DMS 273 (cell line): ENCODE results near the gene SLC25A47.
A peak's percentile ranks its signal among the peaks of the same experiment; 100 is the strongest.

ENCODE experiments used
- DNase-seq: peaks from one replicate; lab custom pipeline; 2025; ENCODE audit not compliant: unreplicated experiment; lab: John Stamatoyannopoulos, UW

SLC25A47 gene

DNA sequence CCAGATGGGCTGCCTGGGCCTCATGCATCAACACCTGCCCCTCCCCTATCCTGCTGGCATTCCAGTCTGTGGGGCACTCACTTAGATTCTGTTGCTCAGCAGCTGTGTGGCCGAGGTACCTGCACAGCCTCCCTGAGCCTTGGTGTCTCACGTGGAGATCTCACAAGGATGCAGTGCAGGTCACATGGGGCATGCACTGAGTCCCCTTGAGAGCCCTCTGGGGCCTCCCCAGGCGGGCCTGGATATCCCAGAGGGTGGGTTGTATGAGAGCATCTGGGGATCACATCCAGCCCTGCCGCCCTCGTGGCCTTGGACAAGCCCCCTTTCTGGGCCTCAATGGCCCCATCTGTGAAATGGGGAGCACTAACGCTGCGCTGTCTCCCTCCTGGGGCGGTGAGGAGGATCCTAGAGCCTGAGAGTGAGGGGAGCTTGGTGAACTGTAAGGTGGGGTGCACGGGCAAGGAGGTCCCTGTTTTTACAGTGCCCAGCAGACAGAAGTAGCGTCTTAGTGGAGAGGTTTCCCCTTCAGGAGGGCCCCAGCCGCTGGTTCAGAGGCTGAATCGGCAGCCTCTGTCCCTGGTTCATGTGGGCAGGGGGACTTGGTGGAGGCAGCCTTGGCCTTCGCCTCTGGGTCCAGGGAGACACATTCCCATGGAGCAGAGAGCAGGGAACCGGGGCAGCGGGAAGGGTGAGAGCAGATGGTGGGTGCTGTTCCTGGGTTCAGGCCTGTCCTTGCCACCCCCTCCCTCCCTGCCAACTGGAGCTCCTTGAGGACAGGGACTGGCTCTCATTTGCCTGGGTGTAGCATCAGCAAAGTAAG, 791 bp upstream of the SLC25A47 start:
- no peak for DNase-seq

DNA sequence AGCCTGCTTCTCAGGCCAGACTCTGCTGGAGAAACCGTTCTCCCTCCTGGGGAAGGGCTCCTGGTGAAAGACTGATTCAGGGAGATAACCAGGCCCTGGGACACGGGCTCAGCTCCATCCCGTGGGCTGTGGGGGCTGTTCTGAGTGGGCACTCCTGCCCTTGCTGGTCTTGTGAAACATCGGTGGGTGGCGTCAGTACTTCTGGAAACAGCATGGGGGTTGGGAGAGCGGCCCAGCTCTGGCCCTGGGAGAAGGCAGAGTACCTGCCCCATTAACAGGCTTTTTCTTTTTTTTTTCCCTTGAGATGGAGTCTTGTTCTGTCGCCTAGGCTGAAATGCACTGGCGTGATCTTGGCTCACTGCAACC, 786 bp downstream of the SLC25A47 start:
- no peak for DNase-seq

DNA sequence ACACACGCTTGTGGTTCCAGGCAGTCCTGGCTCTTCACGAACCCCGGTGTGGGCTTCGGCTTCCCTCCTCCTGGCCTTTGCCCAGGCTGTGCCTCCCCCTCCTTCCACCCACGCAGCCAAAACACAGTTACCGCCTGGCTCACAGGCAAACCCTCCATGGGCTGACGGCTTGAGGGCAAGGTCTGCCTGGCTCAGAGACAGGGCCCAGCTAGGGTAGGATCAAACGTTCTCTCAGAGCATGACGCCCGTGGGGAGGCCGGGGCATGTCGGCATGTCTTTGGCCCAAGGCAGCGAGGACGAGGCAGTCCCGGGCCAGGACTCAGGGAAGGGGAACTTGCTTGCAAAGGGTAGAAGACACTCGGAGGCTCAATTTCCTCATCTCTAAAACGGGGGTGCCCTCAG, 2.1 kb downstream of the SLC25A47 start:
- no peak for DNase-seq

DNA sequence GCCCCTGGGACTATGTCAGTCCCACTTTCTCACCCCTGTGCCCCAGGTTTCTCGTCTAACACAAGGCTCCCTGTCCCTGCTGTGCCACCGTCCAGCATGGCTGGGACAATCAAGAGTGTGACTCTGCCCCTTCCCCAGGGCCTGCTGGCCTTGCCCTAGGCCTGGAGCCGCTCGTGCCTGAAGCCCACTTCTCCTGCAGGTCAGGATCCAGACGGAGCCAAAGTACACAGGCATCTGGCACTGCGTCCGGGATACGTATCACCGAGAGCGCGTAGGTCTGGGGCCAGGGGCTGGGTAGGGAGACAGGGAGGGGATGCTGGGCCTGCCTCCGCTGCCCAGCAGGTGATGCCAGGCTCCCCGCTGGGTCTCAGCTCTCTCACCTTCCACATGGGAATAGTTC, 2.8 kb downstream of the SLC25A47 start:
- DNase-seq = no peak

DNA sequence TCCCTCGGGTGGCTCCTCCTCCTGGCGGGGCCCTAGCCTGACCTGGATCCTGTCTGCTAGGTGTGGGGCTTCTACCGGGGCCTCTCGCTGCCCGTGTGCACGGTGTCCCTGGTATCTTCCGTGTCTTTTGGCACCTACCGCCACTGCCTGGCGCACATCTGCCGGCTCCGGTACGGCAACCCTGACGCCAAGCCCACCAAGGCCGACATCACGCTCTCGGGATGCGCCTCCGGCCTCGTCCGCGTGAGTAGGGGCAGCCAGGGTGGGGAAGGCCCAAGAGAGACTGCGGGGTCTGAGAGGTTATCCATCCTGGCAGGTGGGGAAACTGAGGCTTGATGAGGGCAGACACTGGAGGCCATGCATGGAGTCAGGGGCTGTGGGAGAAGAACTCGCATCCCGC, 4.0 kb downstream of the SLC25A47 start:
- no peak for DNase-seq

DNA sequence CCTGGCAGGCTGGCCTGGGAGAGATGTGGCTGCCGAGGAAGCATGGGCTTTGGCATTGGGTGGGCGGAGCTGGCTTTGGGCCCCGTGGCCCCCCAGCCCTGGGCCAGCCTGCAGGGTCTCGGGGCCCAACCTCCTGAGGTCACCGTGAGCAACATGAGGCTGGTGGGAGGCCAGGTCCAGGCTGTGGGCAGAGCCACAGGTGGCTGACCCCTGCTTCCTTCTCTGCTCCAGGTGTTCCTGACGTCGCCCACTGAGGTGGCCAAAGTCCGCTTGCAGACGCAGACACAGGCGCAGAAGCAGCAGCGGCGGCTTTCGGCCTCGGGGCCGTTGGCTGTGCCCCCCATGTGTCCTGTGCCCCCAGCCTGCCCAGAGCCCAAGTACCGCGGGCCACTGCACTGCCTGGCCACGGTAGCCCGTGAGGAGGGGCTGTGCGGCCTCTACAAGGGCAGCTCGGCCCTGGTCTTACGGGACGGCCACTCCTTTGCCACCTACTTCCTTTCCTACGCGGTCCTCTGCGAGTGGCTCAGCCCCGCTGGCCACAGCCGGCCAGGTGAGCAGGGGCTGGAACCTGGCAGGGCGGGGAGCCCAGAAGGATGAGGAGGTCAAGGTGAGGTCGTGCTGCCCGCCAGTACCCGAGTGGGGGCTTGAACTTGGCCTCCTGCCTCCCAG, 5.5 kb downstream of the SLC25A47 start:
- no peak for DNase-seq

DNA sequence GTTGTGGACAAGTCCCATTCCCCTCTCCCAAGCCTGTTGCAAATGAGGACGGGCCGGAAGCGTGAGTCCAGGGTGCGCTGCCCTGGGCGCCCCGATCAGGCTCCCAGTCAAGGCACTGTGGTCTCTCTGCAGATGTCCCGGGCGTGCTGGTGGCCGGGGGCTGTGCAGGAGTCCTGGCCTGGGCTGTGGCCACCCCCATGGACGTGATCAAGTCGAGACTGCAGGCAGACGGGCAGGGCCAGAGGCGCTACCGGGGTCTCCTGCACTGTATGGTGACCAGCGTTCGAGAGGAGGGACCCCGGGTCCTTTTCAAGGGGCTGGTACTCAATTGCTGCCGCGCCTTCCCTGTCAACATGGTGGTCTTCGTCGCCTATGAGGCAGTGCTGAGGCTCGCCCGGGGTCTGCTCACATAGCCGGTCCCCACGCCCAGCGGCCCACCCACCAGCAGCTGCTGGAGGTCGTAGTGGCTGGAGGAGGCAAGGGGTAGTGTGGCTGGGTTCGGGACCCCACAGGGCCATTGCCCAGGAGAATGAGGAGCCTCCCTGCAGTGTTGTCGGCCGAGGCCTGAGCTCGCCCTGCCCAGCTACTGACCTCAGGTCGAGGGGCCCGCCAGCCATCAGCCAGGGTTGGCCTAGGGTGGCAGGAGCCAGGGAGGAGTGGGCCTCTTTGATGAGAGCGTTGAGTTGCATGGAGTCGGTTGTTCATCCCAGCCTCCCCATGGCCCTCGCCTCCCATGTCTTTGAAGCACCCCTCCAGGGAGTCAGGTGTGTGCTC, 6.3 kb downstream of the SLC25A47 start:
- no peak for DNase-seq

DNA sequence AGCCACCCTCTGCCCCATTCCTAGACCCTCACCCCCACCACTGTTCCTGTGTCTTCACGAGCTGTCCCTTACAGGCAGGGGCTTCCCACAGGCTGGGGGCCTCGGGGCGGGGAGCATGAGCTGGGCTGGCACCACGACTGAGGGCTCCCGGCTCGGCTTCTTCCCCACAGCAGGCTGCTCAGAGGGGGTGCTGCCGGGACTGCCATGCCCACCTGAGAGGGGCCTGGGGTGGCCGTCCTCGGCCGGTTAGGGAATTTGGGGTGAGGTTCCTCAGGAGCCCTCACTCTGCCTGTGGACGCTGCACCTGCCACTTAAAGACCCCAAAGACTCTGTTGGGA, 6.8 kb downstream of the SLC25A47 start:
- no peak for DNase-seq

DNA sequence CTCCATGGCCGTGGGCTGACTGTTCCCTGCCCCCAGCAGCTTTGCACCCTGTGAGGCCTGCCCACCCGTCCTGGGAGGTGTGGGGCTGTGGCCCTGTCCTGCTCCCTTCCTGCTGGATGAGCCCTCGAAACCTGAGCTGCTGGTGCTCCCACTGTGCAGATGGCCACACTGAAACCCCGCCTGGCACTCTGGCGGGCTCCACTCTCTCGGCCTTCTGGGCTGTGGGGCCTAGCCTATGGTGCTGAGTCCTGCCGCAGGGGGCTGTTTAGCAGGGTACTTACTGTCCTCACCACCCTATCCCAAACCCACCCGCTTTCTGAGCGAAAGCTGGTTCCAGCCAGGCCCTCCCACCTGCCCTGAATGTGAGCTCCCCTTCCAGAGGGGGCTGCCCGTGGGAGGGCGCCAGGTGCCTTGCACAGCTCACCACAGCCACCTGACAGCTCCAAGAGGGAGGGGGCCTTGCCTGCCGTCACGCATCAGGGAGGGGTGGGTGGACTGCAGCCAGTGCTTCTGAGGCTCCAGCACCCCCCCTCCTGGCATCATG, 7.3 kb downstream of the SLC25A47 start:
- DNase-seq = peak; percentile 77

DNA sequence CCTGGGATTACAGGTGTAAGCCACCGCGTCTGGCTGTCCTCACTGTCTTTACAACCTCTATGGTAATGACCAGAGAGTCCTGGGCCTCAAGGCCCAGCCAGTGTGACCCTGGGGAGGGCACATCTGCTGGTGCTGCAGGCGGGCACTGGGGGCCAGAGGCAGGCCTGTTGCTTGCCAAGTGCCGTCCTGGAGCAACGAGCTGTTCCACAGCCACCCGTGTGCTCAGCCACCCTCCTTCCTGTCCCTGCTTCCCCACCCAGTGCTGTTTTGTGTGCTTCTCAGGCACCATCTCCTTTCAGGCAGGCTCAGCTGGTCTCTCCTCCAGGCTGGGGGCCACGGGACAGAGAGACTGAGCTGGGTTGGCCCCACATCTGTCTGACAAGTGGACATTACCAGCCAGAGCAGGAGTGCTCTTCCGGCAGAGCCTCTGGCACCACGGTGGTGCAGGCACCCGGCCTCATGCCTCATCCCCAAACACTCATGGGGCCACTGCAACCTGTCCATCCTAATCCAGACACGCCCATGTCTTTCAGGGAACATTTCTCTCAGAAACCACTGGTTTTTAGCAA, 9.0 kb downstream of the SLC25A47 start:
- DNase-seq = no peak

DNA sequence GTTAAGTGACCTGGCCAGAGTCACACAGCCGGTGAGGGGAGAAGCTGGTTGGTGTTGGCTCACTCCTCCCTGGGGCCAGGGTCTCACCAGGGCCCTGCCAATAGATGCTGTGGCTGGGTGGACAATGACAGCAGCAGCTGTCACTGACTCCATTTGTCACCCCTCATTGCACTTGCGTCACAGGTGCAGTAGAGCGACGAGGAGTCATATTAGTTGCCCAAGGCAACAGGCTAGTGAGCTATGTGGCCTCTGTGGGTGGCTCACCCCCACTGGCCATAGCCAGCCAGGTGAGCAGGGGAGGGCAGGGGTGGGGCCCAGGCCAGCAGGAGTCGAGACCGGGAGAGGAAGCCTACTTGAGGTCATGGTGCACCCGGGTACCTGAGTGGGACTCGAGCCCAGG, 9.7 kb downstream of the SLC25A47 start:
- no peak for DNase-seq

DNA sequence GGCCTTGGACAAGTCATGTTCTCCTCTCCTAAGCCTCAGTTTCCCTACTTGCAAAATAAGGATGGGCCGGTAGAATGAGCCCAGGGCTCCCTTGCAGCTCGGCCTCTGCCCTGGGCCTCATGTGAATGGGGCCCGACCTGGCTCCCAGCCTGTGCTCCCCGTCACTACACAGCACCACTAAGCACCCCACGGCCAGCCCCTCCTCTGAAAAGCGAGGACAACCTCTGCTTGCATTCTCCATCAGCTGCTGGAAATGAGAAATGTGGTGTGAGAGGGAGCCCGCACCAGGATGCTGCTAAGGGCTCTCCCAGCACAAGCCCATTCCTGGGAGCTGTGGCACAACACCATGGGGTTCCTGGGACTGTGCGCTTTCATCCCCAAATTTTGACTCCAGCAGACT, 10.2 kb downstream of the SLC25A47 start:
- no peak for DNase-seq

DNA sequence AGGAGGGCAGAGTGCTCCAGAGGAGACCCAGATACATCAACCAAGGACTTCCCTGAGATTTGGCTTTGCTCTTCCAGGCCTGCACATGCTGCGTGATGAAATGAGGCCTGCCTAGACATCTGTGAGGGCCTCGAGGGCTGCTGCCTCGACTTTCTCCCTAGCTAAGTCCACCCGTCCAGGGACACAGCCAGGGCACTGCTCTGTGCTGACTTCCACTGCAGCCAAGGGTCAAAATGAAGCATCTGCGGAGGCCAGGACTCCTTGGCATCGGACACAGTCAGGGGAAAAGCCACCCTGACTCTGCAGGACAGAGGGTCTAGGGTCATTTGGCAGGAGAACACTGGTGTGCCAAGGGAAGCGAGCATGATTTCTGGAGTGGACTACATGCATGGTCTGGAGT, 10.7 kb downstream of the SLC25A47 start:
- no peak for DNase-seq

DNA sequence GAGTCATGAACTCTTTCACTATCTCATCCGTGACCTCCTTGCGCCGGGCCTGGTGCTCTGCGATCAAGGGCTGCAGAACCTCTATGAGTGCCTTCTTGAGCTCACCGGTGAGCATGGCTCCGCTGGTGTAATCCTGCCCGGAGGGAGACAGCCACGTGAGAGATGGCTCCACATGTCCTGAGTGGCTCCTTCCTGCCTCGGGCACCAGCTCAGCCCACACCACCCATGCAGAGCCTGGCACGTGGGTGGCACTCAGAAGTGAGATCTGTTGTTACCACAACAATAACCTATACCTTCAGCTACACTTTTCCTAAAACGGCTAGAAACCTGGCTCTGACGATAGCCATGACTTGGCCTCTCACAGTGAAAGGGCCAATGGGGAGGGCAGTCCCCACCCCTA, 11.8 kb downstream of the SLC25A47 start:
- no peak for DNase-seq

DNA sequence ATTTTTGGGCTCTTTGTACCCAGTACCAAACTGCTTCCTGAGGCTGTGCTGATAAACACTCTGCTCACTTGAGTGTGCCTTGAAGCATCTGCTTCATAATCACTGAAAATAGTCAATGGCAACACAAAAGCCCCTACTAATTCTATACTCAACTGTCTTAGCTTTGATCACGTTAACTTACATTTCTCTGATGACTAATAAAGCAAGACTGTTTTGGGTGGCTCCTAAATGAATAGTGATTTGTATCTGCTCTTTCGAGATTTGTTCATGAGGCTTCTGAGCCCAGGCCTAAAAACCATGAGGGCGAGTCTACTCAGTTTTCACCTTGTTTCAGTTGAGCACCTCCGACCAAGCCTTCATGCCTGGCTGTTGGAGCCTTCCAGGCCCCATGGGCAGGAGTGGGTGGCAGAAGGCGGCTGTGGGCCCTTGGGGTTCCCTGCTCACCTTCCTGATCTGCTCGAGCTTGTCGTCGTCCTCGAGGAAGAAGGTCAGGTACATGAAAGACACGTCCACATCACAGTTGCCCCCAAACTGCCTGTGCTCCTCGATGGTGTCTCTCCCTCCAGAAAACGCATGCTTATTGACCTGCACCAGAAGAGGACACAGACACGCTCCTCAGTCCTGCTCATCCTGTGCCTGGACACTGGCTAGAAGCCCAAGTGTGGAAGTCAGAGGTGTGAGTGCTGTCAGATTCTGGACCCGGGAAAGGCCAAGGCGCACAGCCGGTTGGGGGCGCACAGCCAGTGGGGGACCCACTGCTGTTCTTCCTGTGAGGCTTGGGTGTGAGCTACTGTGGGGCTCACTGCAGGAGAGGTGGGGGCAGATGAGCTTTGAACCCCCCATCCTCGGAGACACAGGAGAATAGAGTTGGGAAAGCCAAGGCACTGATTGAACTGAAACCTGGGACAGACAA, 13.7 kb downstream of the SLC25A47 start:
- DNase-seq = no peak

DNA sequence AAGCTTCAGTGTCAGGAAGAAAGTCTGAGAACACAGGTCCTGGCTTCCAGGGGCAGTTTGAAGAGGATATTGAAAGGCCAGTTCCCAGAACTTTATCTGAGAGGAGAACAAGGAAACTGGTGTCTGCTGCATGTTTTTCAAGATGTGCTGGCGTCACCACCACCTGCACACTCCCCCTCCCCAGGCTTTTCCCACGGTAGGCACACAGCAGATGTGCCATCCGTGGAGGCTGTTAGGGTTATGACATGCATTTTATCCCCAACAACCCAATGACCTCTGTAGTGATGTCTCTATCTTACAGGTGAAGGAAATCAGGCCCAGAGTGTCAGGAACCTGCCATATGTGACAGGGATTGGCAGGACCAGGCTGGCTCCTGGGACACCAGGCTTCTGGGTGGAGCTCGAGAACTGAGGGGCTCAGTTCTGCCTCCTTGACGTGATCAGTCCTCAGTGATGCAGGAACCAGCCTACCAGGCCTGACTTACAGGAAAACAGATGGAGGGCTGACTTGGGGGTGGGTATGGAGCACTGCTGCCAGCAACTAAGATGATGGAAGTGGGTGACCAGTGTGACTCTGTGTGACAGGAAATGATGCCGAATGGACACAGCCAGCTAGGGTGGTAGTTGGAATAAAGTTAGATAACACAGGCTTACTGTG, 16.8 kb downstream of the SLC25A47 start:
- DNase-seq = no peak

DNA sequence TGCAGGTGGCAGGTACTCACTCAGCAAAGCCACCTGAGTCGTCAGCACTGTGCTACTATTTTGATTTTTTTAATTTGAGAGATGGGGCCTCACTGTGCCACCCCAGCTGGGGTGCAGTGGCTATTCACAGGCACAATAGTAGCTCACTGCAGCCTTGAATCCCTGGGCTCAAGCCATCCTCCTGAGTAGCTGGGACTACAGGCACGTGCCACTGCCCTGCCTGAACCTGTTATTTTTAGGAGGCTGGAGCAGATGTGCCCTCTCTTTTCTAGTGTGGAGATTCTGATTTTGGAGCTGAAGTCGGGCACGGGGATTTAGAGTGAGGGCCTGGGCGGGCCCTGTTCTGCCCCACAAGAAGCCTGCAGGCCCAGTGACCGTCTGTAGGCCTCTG, 17.3 kb downstream of the SLC25A47 start:
- no peak for DNase-seq

DNA sequence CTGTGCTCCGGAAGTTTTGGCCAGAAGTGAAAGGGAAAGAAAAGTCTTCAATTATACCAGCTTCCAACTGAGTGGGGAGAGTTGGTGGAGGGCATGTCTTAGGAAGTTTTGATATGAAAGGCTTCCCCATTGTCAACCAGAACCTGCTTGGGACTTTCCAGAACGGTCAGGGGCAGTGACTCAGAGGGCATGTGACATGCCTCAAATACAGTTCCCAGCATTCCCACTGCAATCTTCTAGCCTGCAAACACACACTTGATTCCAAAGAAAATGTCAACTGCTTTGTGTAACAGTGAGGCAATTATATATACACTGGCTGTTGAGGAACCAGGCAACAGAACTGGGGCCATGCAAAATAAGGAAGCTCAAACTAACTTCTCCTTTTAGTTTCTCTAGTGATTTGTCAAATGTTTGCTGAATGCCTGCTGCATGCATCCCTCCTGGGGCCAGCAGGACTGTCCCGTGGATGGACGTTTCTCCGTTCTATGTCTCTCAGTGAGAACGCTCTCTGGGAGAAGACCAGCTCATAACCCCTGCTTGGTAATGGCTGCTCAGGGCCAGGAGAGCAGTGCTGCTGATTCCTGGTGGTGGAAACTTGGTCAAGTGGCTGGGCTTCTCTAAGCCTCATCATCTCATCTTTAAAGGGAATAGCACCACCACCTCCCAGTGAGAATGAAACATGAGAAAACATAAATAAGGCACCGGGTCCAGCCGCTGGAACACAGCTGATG, 18.3 kb downstream of the SLC25A47 start:
- no peak for DNase-seq

DNA sequence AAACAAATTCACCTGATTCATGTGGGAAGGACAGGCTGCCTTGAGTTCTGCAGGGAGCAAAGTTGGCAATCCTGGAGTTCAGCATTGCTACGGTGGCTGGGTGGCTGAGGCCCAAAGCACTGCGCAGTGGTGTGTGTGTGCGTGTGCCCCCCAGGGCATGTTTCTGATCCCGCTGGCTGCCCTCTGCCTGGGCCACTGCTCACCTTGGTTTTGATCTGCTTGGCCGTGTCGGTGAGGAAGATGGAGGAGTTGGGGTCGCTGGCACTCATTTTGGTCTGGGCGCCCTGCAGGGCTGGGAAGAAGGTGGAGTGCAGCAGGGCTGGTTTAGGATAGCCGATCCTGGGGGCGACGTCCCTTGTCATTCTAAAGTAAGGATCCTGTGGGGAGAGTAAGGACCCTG, 19.1 kb downstream of the SLC25A47 start:
- no peak for DNase-seq
